IPS DF 6.9 (cell line): Measurements from ENCODE around the gene B3GNT8.

Experiments used
- DNase-seq: peaks from one replicate; pipeline ENCODE4 v3.0.0-alpha.2; 2013; ENCODE audit warnings: low read depth, low spot score
- H3K27ac ChIP-seq: one replicate; pipeline ENCODE4 v1.5.1; 2013; ENCODE audit warnings: low read length, control low read depth
- H3K27me3 ChIP-seq: 2 replicates; pipeline ENCODE4 v1.6.1; 2013; ENCODE audit warnings: mild to moderate bottlenecking, low read length; ENCODE audit not compliant: control insufficient read depth, insufficient read depth
- H3K36me3 ChIP-seq: 2 replicates; pipeline ENCODE4 v1.6.1; 2013; ENCODE audit warnings: low read length; ENCODE audit not compliant: control insufficient read depth, insufficient read depth
- H3K4me1 ChIP-seq: 2 replicates; pipeline ENCODE4 v1.6.1; 2013; ENCODE audit warnings: low read length; ENCODE audit not compliant: control insufficient read depth, insufficient read depth
- H3K4me3 ChIP-seq: 2 replicates; pipeline ENCODE4 v1.5.1; 2013; ENCODE audit warnings: mild to moderate bottlenecking, low read length
- H3K9me3 ChIP-seq: 2 replicates; pipeline ENCODE4 v1.6.1; 2013; ENCODE audit warnings: low read length, inconsistent platforms; ENCODE audit not compliant: control insufficient read depth, insufficient read depth
- WGBS: extraction: QIAGEN DNeasy Blood & Tissue Kit; methylation state at CpG from one replicate; pipeline ENCODE4 v1.1.7; 2013; ENCODE audit warnings: mixed read lengths, missing lambda C conversion rate; ENCODE audit not compliant: insufficient read length, insufficient coverage; 5-methylcytosine and 5-hydroxymethylcytosine counted together

The B3GNT8 gene

GRCh38 chr19:41425174-41426115 lies 1.7 kb downstream of the B3GNT8 start:
- H3K27me3 ChIP-seq = no peaks in the 10 kb centered on the region
- no CpG with 5 or more reads among the region's 28 CpGs for WGBS
- H3K4me1 ChIP-seq = no peaks in the 10 kb centered on the region; the same call in 1 of the 2 replicates
- no peak overlapping the region for H3K27ac ChIP-seq
- H3K36me3 ChIP-seq = peaks cover 10% of the 10 kb centered on the region
- DNase-seq = no peak
- no peaks in the 10 kb centered on the region for H3K9me3 ChIP-seq
- no peak overlapping the region for H3K4me3 ChIP-seq

GRCh38 chr19:41424335-41425173 lies 2.6 kb downstream of the B3GNT8 start:
- no peak for DNase-seq
- Histone ChIP-seq H3K27me3 (no peaks in the 10 kb centered on the region), H3K27ac (no peak overlapping the region), H3K9me3 (no peaks in the 10 kb centered on the region), H3K4me3 (no peak overlapping the region), H3K36me3 (peaks cover 14% of the 10 kb centered on the region), H3K4me1 (no peaks in the 10 kb centered on the region; the same call in 1 of the 2 replicates)
- WGBS = no CpG with 5 or more reads among the region's 21 CpGs

GRCh38 chr19:41422955-41423354 lies 4.2 kb downstream of the B3GNT8 start:
- Histone ChIP-seq H3K27ac (no peak overlapping the region), H3K36me3 (peaks cover 18% of the 10 kb centered on the region), H3K4me1 (no peaks in the 10 kb centered on the region; the same call in 1 of the 2 replicates), H3K4me3 (no peak overlapping the region), H3K9me3 (no peaks in the 10 kb centered on the region), H3K27me3 (no peaks in the 10 kb centered on the region)
- DNase-seq = no peak
- no CpG with 5 or more reads among the region's 12 CpGs for WGBS

GRCh38 chr19:41422456-41422855 lies 4.7 kb downstream of the B3GNT8 start:
- Histone ChIP-seq H3K4me3 (no peak overlapping the region), H3K27ac (no peak overlapping the region), H3K4me1 (no peaks in the 10 kb centered on the region; the same call in 1 of the 2 replicates), H3K36me3 (peaks cover 18% of the 10 kb centered on the region), H3K27me3 (no peaks in the 10 kb centered on the region), H3K9me3 (no peaks in the 10 kb centered on the region)
- DNase-seq = no peak
- WGBS = no CpG with 5 or more reads among the region's 18 CpGs

- Histone ChIP-seq H3K36me3 (peaks cover 18% of the 10 kb centered on the region), H3K4me3 (no peak overlapping the region), H3K27me3 (no peaks in the 10 kb centered on the region), H3K4me1 (no peaks in the 10 kb centered on the region; the same call in 1 of the 2 replicates), H3K9me3 (no peaks in the 10 kb centered on the region), H3K27ac (no peak overlapping the region)
- DNase-seq = no peak
- WGBS = no CpG with 5 or more reads among the region's 20 CpGs
These were observed 5.2 kb downstream of the B3GNT8 start for GRCh38 chr19:41421973-41422372.

- no CpG with 5 or more reads among the region's 6 CpGs for WGBS
- Histone ChIP-seq H3K36me3 (peaks cover 18% of the 10 kb centered on the region), H3K27ac (no peak overlapping the region), H3K4me1 (no peaks in the 10 kb centered on the region; the same call in 1 of the 2 replicates), H3K27me3 (no peaks in the 10 kb centered on the region), H3K4me3 (no peak overlapping the region), H3K9me3 (no peaks in the 10 kb centered on the region)
- no peak for DNase-seq
These were observed 5.9 kb downstream of the B3GNT8 start for GRCh38 chr19:41421314-41421713.

- no peak overlapping the region for H3K4me3 ChIP-seq
- DNase-seq = no peak
- no peaks in the 10 kb centered on the region for H3K4me1 ChIP-seq
- peaks cover 18% of the 10 kb centered on the region for H3K36me3 ChIP-seq
- H3K27ac ChIP-seq = no peak overlapping the region
- WGBS = no CpG with 5 or more reads among the region's 8 CpGs
- no peaks in the 10 kb centered on the region for H3K27me3 ChIP-seq
- no peaks in the 10 kb centered on the region for H3K9me3 ChIP-seq
These were observed 6.9 kb downstream of the B3GNT8 start for GRCh38 chr19:41420101-41420880.

GRCh38 chr19:41416194-41416674 lies 10.9 kb downstream of the B3GNT8 start:
- no peak overlapping the region for H3K4me3 ChIP-seq
- no peak for DNase-seq
- no CpG with 5 or more reads among the region's 12 CpGs for whole genome bisulfite sequencing
- peaks cover 10% of the 10 kb centered on the region for H3K36me3 ChIP-seq
- no peaks in the 10 kb centered on the region for H3K9me3 ChIP-seq
- H3K27me3 ChIP-seq = no peaks in the 10 kb centered on the region
- H3K27ac ChIP-seq = no peak overlapping the region
- no peaks in the 10 kb centered on the region for H3K4me1 ChIP-seq

- no CpG with 5 or more reads among the region's 9 CpGs for whole genome bisulfite sequencing
- Histone ChIP-seq H3K4me3 (no peak overlapping the region), H3K27ac (no peak overlapping the region), H3K27me3 (no peaks in the 10 kb centered on the region), H3K36me3 (peaks cover 10% of the 10 kb centered on the region), H3K9me3 (no peaks in the 10 kb centered on the region), H3K4me1 (no peaks in the 10 kb centered on the region)
- no peak for DNase-seq
These were observed 12.0 kb downstream of the B3GNT8 start for GRCh38 chr19:41415154-41415571.

GRCh38 chr19:41414461-41414860 lies 12.7 kb downstream of the B3GNT8 start:
- Histone ChIP-seq H3K4me1 (no peaks in the 10 kb centered on the region), H3K36me3 (peaks cover 7% of the 10 kb centered on the region), H3K27me3 (no peaks in the 10 kb centered on the region), H3K9me3 (no peaks in the 10 kb centered on the region), H3K4me3 (no peak overlapping the region), H3K27ac (no peak overlapping the region)
- WGBS = no CpG with 5 or more reads among the region's 9 CpGs
- no peak for DNase-seq
